Chondrocyte (in vitro differentiated cells): ENCODE data around the gene SNED1. TPM values are rescaled to one million over a fixed set of nuclear protein-coding genes. Genes with fewer than 3 reads are reported as not detected.

Experiments used
- DNase-seq: peaks from one replicate; pipeline ENCODE4 v3.0.0; 2021; ENCODE audit warnings: mixed read lengths, low spot score
- H3K27ac Mint-ChIP-seq: one replicate; pipeline ENCODE4 v1.8.0; 2021; ENCODE audit warnings: mild to moderate bottlenecking, moderate library complexity, mixed read lengths; ENCODE audit not compliant: unreplicated experiment
- H3K27me3 Mint-ChIP-seq: 2 replicates; pipeline ENCODE4 v1.8.0; 2021; ENCODE audit warnings: low read depth, mixed read lengths
- H3K36me3 Mint-ChIP-seq: 2 replicates; pipeline ENCODE4 v1.8.0; 2021; ENCODE audit warnings: low read depth, mixed read lengths
- H3K4me1 Mint-ChIP-seq: 2 replicates; pipeline ENCODE4 v1.8.0; 2021; ENCODE audit warnings: low read depth, mild to moderate bottlenecking, mixed read lengths
- H3K4me3 Mint-ChIP-seq: one replicate; pipeline ENCODE4 v1.8.0; 2021; ENCODE audit warnings: mild to moderate bottlenecking, moderate library complexity, mixed read lengths; ENCODE audit not compliant: unreplicated experiment
- H3K9me3 Mint-ChIP-seq: 2 replicates; pipeline ENCODE4 v1.8.0; 2021; ENCODE audit warnings: low read depth, mixed read lengths
- total RNA-seq: library from RNA; stranded (reverse); gene quantifications from 3 replicates; pipeline ENCODE4 v1.2.1, GENCODE V29; 2021
- TF ChIP-seq, protein P1 (sequence below): fragments of 200-600 bp; sonication (generic); IDR thresholded peaks from 2 replicates; pipeline ENCODE4 v1.5.0; 2021; ENCODE audit warnings: antibody characterized with exemption, mild to moderate bottlenecking, moderate library complexity

SNED1 gene
- total RNA-seq, 1 donor from 2014 or later, result 1.9 TPM

GRCh38 chr2:240994171-240994896 is 4.1 kb upstream of the SNED1 start:
- Mint-ChIP-seq H3K9me3 (no peaks in the 10 kb centered on the region), H3K27me3 (peaks cover 2% of the 10 kb centered on the region), H3K36me3 (no peaks in the 10 kb centered on the region), H3K27ac (no peak overlapping the region), H3K4me1 (peaks cover 21% of the 10 kb centered on the region), H3K4me3 (no peak overlapping the region)
- DNase-seq, result no peak
- TF ChIP-seq, protein P1, sequence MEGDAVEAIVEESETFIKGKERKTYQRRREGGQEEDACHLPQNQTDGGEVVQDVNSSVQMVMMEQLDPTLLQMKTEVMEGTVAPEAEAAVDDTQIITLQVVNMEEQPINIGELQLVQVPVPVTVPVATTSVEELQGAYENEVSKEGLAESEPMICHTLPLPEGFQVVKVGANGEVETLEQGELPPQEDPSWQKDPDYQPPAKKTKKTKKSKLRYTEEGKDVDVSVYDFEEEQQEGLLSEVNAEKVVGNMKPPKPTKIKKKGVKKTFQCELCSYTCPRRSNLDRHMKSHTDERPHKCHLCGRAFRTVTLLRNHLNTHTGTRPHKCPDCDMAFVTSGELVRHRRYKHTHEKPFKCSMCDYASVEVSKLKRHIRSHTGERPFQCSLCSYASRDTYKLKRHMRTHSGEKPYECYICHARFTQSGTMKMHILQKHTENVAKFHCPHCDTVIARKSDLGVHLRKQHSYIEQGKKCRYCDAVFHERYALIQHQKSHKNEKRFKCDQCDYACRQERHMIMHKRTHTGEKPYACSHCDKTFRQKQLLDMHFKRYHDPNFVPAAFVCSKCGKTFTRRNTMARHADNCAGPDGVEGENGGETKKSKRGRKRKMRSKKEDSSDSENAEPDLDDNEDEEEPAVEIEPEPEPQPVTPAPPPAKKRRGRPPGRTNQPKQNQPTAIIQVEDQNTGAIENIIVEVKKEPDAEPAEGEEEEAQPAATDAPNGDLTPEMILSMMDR, result no peak

DNA sequence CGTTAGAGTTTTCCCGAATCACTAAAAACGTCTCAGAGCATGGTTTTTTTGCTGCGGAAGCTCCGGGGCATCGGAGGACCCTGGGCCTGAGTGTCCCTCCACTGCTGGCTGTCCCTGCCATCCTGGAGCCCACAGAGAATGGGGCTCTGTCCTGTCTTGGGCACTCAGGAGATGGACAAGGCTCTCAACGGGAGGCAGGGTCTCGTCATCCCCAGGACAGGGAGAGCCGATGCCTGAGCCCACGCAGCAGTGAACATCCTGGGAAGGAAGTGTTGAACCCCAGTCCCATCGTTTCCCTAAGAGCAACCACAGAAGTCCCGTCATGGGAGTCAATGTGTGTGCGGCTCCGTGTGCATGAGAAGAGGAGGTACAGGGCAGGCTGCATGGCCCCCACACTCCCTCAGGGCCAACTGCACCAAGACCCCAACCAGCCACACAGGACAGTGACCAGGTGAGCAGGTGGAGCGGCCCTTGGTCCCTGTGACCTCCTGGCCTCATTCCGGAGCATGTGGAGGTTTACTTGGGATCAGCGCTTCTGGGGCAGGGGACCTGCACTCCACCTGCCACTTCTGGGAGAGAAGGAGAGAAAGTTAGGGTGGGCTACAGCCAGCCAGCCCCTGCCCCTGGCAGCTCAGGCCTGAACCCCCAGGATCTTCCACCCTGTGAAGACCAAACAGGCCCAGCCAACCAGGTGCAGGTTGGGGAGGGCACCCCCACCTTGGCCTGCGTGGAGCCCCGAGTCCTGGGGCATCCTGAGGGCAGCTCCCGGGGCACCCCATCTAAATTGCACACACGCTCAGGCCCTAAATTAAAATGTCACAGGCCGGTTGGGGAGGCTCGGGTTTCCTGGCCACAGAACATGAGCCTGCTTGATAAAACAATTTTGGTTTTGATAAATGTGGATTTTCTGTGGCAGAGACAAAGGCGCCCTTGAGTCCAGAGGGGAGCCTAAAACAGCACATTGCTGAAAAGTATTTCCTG is 3.1 kb upstream of the SNED1 start:
- no peaks in the 10 kb centered on the region for H3K9me3 Mint-ChIP-seq
- peaks cover 4% of the 10 kb centered on the region for H3K36me3 Mint-ChIP-seq
- H3K27ac Mint-ChIP-seq, result no peak overlapping the region
- TF ChIP-seq, protein P1, result no peak
- DNase-seq, result no peak
- no peak overlapping the region for H3K4me3 Mint-ChIP-seq
- peaks cover 21% of the 10 kb centered on the region for H3K4me1 Mint-ChIP-seq
- H3K27me3 Mint-ChIP-seq, result peaks cover 10% of the 10 kb centered on the region

- peaks cover 4% of the 10 kb centered on the region for H3K36me3 Mint-ChIP-seq
- no peaks in the 10 kb centered on the region for H3K9me3 Mint-ChIP-seq
- TF ChIP-seq, protein P1, result no peak
- DNase-seq, result peak; percentile 81
- H3K27me3 Mint-ChIP-seq, result peaks cover 16% of the 10 kb centered on the region
- no peak overlapping the region for H3K27ac Mint-ChIP-seq
- H3K4me3 Mint-ChIP-seq, result no peak overlapping the region
- peaks cover 21% of the 10 kb centered on the region for H3K4me1 Mint-ChIP-seq
These were observed 2.1 kb upstream of the SNED1 start for GRCh38 chr2:240996161-240996833.

DNA sequence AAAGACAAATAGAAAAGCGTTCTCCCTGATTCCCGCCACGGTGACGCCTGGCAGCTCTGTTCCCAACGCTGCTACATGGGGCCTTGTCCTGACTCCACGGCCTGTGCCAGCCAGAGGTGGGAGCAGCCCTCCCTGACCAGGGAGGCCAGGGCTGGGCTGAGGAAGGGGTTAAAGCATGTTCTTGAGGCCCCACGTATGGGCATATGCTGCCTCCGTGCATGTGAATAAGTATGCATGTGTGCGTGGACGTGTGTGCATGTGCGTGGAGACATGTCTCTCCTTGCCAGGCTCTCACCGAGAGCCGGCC is 1.6 kb upstream of the SNED1 start:
- Mint-ChIP-seq H3K27ac (no peak overlapping the region), H3K36me3 (peaks cover 4% of the 10 kb centered on the region), H3K4me3 (no peak overlapping the region), H3K4me1 (peaks cover 17% of the 10 kb centered on the region), H3K27me3 (peaks cover 21% of the 10 kb centered on the region), H3K9me3 (no peaks in the 10 kb centered on the region)
- TF ChIP-seq, protein P1, result no peak
- no peak for DNase-seq
